Neuronal stem cell (in vitro differentiated cells): ENCODE data around the gene POLD4.
A peak's percentile ranks its signal among the peaks of the same experiment; 100 is the strongest.

Experiments used
- DNase-seq: peaks from one replicate; pipeline ENCODE4 v3.0.0-alpha.2; 2013; ENCODE audit warnings: low spot score
- H2AFZ ChIP-seq: one replicate; pipeline ENCODE4 v1.6.1; 2013; ENCODE audit warnings: mild to moderate bottlenecking, low read length, inconsistent platforms
- H2AK5ac ChIP-seq: 2 replicates; pipeline ENCODE4 v1.6.1; 2013; ENCODE audit warnings: low read depth, mild to moderate bottlenecking, inconsistent platforms, low read length, moderate library complexity, mixed read lengths
- H2BK120ac ChIP-seq: 2 replicates; pipeline ENCODE4 v1.6.1; 2013; ENCODE audit warnings: low read depth, mild to moderate bottlenecking, inconsistent platforms, low read length, moderate library complexity, mixed read lengths
- H2BK12ac ChIP-seq: one replicate; pipeline ENCODE4 v1.6.1; 2013; ENCODE audit warnings: low read length, inconsistent platforms
- H2BK15ac ChIP-seq: 2 replicates; pipeline ENCODE4 v1.6.1; 2013; ENCODE audit warnings: mild to moderate bottlenecking, low read length, inconsistent platforms, mixed read lengths
- H2BK5ac ChIP-seq: one replicate; pipeline ENCODE4 v1.6.1; 2013; ENCODE audit warnings: inconsistent platforms, mild to moderate bottlenecking, low read length, moderate library complexity
- H3K14ac ChIP-seq: one replicate; pipeline ENCODE4 v1.6.1; 2013; ENCODE audit warnings: low read length, inconsistent platforms
- H3K18ac ChIP-seq: 2 replicates; pipeline ENCODE4 v1.6.1; 2013; ENCODE audit warnings: low read length, inconsistent platforms
- H3K23ac ChIP-seq: 2 replicates; pipeline ENCODE4 v1.6.1; 2013; ENCODE audit warnings: low read depth, mild to moderate bottlenecking, mixed read lengths, low read length, inconsistent platforms; ENCODE audit not compliant: poor library complexity
- H3K27ac ChIP-seq: replicated peaks from 3 replicates; pipeline ENCODE4 v1.5.1; 2013; ENCODE audit warnings: low read length, inconsistent platforms
- H3K27me3 ChIP-seq, 3 experiments: 2 replicates each; pipeline ENCODE4 v1.6.1; 2013; ENCODE audit warnings: low read length in 3 of 3, mild to moderate bottlenecking in 2 of 3, inconsistent platforms in 1 of 3, low read depth in 1 of 3, mixed read lengths in 1 of 3, moderate library complexity in 1 of 3; ENCODE audit not compliant: control insufficient read depth in 3 of 3, insufficient read depth in 3 of 3
- H3K36me3 ChIP-seq, 2 donors: replicated peaks in 1 of 2; 2 replicates each; pipeline ENCODE4 v1.6.1; 2013; ENCODE audit warnings: low read length in 2 of 2; ENCODE audit not compliant: control insufficient read depth in 2 of 2, insufficient read depth in 2 of 2
- H3K4ac ChIP-seq: 2 replicates; pipeline ENCODE4 v1.6.1; 2013; ENCODE audit warnings: inconsistent platforms, mild to moderate bottlenecking, low read length, moderate library complexity
- H3K4me1 ChIP-seq, 2 donors: 1 replicate in 1 of 2; 2 replicates in 1 of 2; pipeline ENCODE4 v1.6.1; 2013; ENCODE audit warnings: low read length in 2 of 2, low read depth in 1 of 2; ENCODE audit not compliant: control insufficient read depth in 2 of 2, insufficient read depth in 1 of 2
- H3K4me2 ChIP-seq: one replicate; pipeline ENCODE4 v1.6.1; 2013; ENCODE audit warnings: mild to moderate bottlenecking, low read length, inconsistent platforms; ENCODE audit not compliant: insufficient read depth, poor library complexity, severe bottlenecking
- H3K4me3 ChIP-seq, 2 donors: 2 replicates each; pipeline ENCODE4 v1.5.1; 2013; ENCODE audit warnings: low read length in 2 of 2, mild to moderate bottlenecking in 2 of 2, inconsistent platforms in 1 of 2, moderate library complexity in 1 of 2
- H3K79me1 ChIP-seq: one replicate; pipeline ENCODE4 v1.6.1; 2013; ENCODE audit warnings: low read depth, mild to moderate bottlenecking, inconsistent platforms, low read length, moderate library complexity
- H3K9ac ChIP-seq: one replicate; pipeline ENCODE4 v1.6.1; 2013; ENCODE audit warnings: mild to moderate bottlenecking, low read depth, low read length, inconsistent platforms; ENCODE audit not compliant: poor library complexity
- H3K9me3 ChIP-seq, 2 donors: replicated peaks in 1 of 2; 2 replicates each; pipeline versions ENCODE3 to v1.6.1; 2013; ENCODE audit warnings: low read length in 2 of 2, mild to moderate bottlenecking in 2 of 2, inconsistent platforms in 1 of 2, low read depth in 1 of 2, mixed read lengths in 1 of 2, moderate library complexity in 1 of 2; ENCODE audit not compliant: control insufficient read depth in 2 of 2, insufficient read depth in 1 of 2
- H4K8ac ChIP-seq: one replicate; pipeline ENCODE4 v1.6.1; 2013; ENCODE audit warnings: low read depth, mild to moderate bottlenecking, inconsistent platforms, low read length, moderate library complexity
- H4K91ac ChIP-seq: one replicate; pipeline ENCODE4 v1.6.1; 2013; ENCODE audit warnings: low read length, low read depth, mild to moderate bottlenecking, inconsistent platforms; ENCODE audit not compliant: poor library complexity
- WGBS, 2 donors: extraction: QIAGEN DNeasy Blood & Tissue Kit; methylation state at CpG; one replicate each; pipeline ENCODE4 v1.1.7; 2013; ENCODE audit warnings: missing lambda C conversion rate in 2 of 2, mixed read lengths in 1 of 2; ENCODE audit not compliant: insufficient read length in 2 of 2, insufficient replicate concordance in 1 of 2; ENCODE audit errors: extremely low coverage in 2 of 2; 5-methylcytosine and 5-hydroxymethylcytosine counted together

POLD4 gene

GRCh38 chr11:67307545-67308001 is 45.8 kb downstream of the POLD4 start:
- H4K91ac ChIP-seq = no peak overlapping the region
- H3K4me1 ChIP-seq = peaks cover 0 to 4% of the 10 kb centered on the region in 2 donors
- H3K23ac ChIP-seq = peak overlapping the region; percentile 73
- peak overlapping the region; percentile 75 for H2BK15ac ChIP-seq
- peak overlapping the region; percentile 60 for H3K9ac ChIP-seq
- H2BK5ac ChIP-seq = no peak overlapping the region
- no peak overlapping the region for H2AFZ ChIP-seq
- H3K9me3 ChIP-seq = peaks cover 0 to 5% of the 10 kb centered on the region in 2 donors
- no peak overlapping the region for H2BK12ac ChIP-seq
- no peak overlapping the region for H2BK120ac ChIP-seq
- peak overlapping the region; percentile 35 for H3K18ac ChIP-seq
- no peak for DNase-seq
- no peak overlapping the region for H3K4me3 ChIP-seq
- no peak overlapping the region for H3K27ac ChIP-seq
- no peak overlapping the region for H3K4me2 ChIP-seq
- peaks cover 2% of the 10 kb centered on the region for H3K79me1 ChIP-seq
- H3K14ac ChIP-seq = peak overlapping the region; percentile 21
- H3K36me3 ChIP-seq = peaks cover 0 to under 1% of the 10 kb centered on the region in 2 donors
- H2AK5ac ChIP-seq = peak overlapping the region; percentile 68
- no CpG with 5 or more reads among the region's 12 CpGs for WGBS, 2 donors
- peaks cover 0 to 14% (median 0%) of the 10 kb centered on the region in 3 experiments for H3K27me3 ChIP-seq
- H4K8ac ChIP-seq = no peak overlapping the region
- no peak overlapping the region for H3K4ac ChIP-seq

- Histone ChIP-seq H3K27ac (no peak overlapping the region), H3K27me3 (peaks cover 0 to 14% (median 0%) of the 10 kb centered on the region in 3 experiments), H3K23ac (peak overlapping the region; percentile 73), H3K9me3 (peaks cover 0 to 5% of the 10 kb centered on the region in 2 donors), H2BK120ac (no peak overlapping the region), H3K14ac (peak overlapping the region; percentile 21), H2BK5ac (no peak overlapping the region), H2AK5ac (peak overlapping the region; percentile 68), H3K4me1 (peaks cover 0 to 9% of the 10 kb centered on the region in 2 donors), H3K36me3 (peaks cover 0 to 4% of the 10 kb centered on the region in 2 donors), H3K4ac (peak overlapping the region; percentile 53), H2AFZ (no peak overlapping the region), H3K4me3 (no peak overlapping the region), H2BK12ac (no peak overlapping the region), H2BK15ac (peak overlapping the region; percentile 75), H3K4me2 (no peak overlapping the region), H4K8ac (no peak overlapping the region), H3K18ac (peak overlapping the region; percentile 35), H3K79me1 (peaks cover 2% of the 10 kb centered on the region), H3K9ac (no peak overlapping the region), H4K91ac (no peak overlapping the region)
- DNase-seq = no peak
- WGBS, 2 donors = no CpG with 5 or more reads among the region's 19 CpGs
These were observed 46.4 kb downstream of the POLD4 start for GRCh38 chr11:67306769-67307544.

- Histone ChIP-seq H2BK15ac (peak overlapping the region; percentile 81), H3K18ac (no peak overlapping the region), H3K4ac (no peak overlapping the region), H2BK5ac (no peak overlapping the region), H3K79me1 (no peaks in the 10 kb centered on the region), H3K4me2 (no peak overlapping the region), H3K9ac (no peak overlapping the region), H2AFZ (no peak overlapping the region), H3K9me3 (peaks cover 0 to 4% of the 10 kb centered on the region in 2 donors), H3K4me1 (peaks cover 0 to 12% of the 10 kb centered on the region in 2 donors), H3K36me3 (peaks cover 16 to 25% of the 10 kb centered on the region in 2 donors), H4K91ac (no peak overlapping the region), H2BK120ac (no peak overlapping the region), H4K8ac (no peak overlapping the region), H2BK12ac (no peak overlapping the region), H3K23ac (no peak overlapping the region), H3K14ac (no peak overlapping the region), H3K27ac (no peak overlapping the region), H3K27me3 (peaks cover 0 to 14% (median 0%) of the 10 kb centered on the region in 3 experiments), H2AK5ac (peak overlapping the region; percentile 60), H3K4me3 (no peak overlapping the region)
- DNase-seq = no peak
- no CpG with 5 or more reads among the region's 14 CpGs for WGBS, 2 donors
These were observed 48.7 kb downstream of the POLD4 start for GRCh38 chr11:67304511-67305113.
